Caco-2 (cell line): ENCODE results near the gene HAUS7. TPM values are rescaled to one million over a fixed set of nuclear protein-coding genes. Genes with fewer than 3 reads are reported as not detected.
A peak's percentile ranks its signal among the peaks of the same experiment; 100 is the strongest.

Source experiments
- BruUV-seq: library from RNA; stranded (reverse); fragments of 400-500 nt; replicated peaks from 2 replicates; lab custom pipeline; 2021; lab: Mats Ljungman, UMichigan
- CTCF ChIA-PET: fragments of 300-600 bp; sonication (Branson Sonifier 250); formaldehyde crosslinking; loops from one replicate; lab custom pipeline; 2022; ENCODE audit warnings: antibody characterized with exemption; lab: Charles Lee
- POLR2A ChIA-PET: fragments of 300-600 bp; sonication (Branson Sonifier 250); formaldehyde crosslinking; loops from one replicate; lab custom pipeline; 2022; ENCODE audit warnings: antibody characterized with exemption; lab: Charles Lee
- DNase-seq, 2 experiments: peaks; one replicate each; pipeline versions ENCODE4 v3.0.0 to v3.0.0-alpha.2; 2020 to 2022
- H3K27me3 ChIP-seq: replicated peaks from 2 replicates; pipeline ENCODE4 v1.6.0; 2011; ENCODE audit warnings: low read length; ENCODE audit not compliant: control insufficient read depth, insufficient read depth
- H3K36me3 ChIP-seq: 2 replicates; pipeline ENCODE4 v1.5.1; 2011; ENCODE audit warnings: low read length; ENCODE audit not compliant: control insufficient read depth, insufficient read depth
- H3K4me1 ChIP-seq: fragments of 250-450 bp; sonication (Bioruptor Pico); 2 replicates; pipeline ENCODE4 v1.5.1; 2020; ENCODE audit warnings: mild to moderate bottlenecking
- H3K4me3 ChIP-seq: 2 replicates; pipeline ENCODE4 v1.5.1; 2011; ENCODE audit warnings: low read depth, mild to moderate bottlenecking, control low read depth, low read length
- H3K9me3 ChIP-seq: fragments of 250-450 bp; sonication (Bioruptor Pico); 2 replicates; pipeline ENCODE4 v1.5.1; 2020; ENCODE audit warnings: mild to moderate bottlenecking, moderate library complexity
- H3K27ac Mint-ChIP-seq: one replicate; pipeline ENCODE4 v1.8.0; 2022; ENCODE audit warnings: mixed read lengths; ENCODE audit not compliant: unreplicated experiment
- H3K27me3 Mint-ChIP-seq: one replicate; pipeline ENCODE4 v1.8.0; 2022; ENCODE audit warnings: mixed read lengths; ENCODE audit not compliant: insufficient read depth, unreplicated experiment
- H3K36me3 Mint-ChIP-seq: one replicate; pipeline ENCODE4 v1.8.0; 2022; ENCODE audit warnings: mild to moderate bottlenecking, mixed read lengths; ENCODE audit not compliant: insufficient read depth, unreplicated experiment
- H3K4me1 Mint-ChIP-seq: one replicate; pipeline ENCODE4 v1.8.0; 2022; ENCODE audit warnings: low read depth, mixed read lengths; ENCODE audit not compliant: unreplicated experiment
- H3K4me3 Mint-ChIP-seq: one replicate; pipeline ENCODE4 v1.8.0; 2022; ENCODE audit warnings: mild to moderate bottlenecking, moderate library complexity, mixed read lengths; ENCODE audit not compliant: unreplicated experiment
- H3K9me3 Mint-ChIP-seq: one replicate; pipeline ENCODE4 v1.8.0; 2022; ENCODE audit warnings: mixed read lengths; ENCODE audit not compliant: unreplicated experiment
- intact Hi-C: fragments of 100-400 bp; cut with micrococcal nuclease; formaldehyde crosslinking; loops from one replicate; pipeline ENCODE4 v1.10.0; 2022; ENCODE audit not compliant: unreplicated experiment
- total RNA-seq: library from RNA; stranded (reverse); gene quantifications from 2 replicates; pipeline ENCODE4 v1.2.3, GENCODE V29; 2022
- TF ChIP-seq, protein P1 (sequence below), 2 experiments: fragments of 200-600 bp in 1 of 2; IDR thresholded peaks; 1 replicate in 1 of 2; 2 replicates in 1 of 2; pipeline versions ENCODE4 v1.5.1 to v1.8.0; 2011 to 2022; ENCODE audit warnings: antibody characterized with exemption in 1 of 2, control low read depth in 1 of 2, inconsistent platforms in 1 of 2, low read depth in 1 of 2, low read length in 1 of 2, mild to moderate bottlenecking in 1 of 2, moderate library complexity in 1 of 2; ENCODE audit not compliant: insufficient read depth in 1 of 2, severe bottlenecking in 1 of 2, unreplicated experiment in 1 of 2

HAUS7 gene
- total RNA-seq, 1 experiment from 2014 or later, result 34.0 TPM

DNA sequence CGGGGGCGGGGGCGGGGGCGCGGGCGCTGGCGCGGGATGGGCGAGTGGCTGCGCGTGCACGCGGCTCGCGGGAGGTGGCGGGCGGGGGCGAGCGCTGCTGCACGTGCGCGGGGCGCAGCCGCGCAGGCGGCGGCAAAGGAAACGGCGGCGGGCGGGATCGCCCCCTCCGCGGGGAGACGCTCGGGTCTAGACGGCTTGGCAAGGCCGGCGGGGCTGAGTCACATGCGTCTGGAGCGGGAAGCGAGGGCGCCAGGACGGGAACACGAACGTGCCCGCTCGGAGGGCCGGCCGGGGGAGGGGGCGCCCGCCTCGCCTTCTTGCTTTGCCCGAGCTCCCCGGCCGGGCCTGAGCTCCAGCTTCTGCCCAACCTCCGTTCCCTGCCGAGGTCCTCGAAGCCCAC lies 4.3 kb upstream of the HAUS7 start:
- Histone ChIP-seq H3K4me1 (peaks cover 29% of the 10 kb centered on the region), H3K36me3 (no peaks in the 10 kb centered on the region), H3K4me3 (peak overlapping the region; percentile 31), H3K27me3 (no peaks in the 10 kb centered on the region), H3K9me3 (no peaks in the 10 kb centered on the region)
- no peaks in the 10 kb centered on the region for H3K27me3 Mint-ChIP-seq
- ChIA-PET CTCF (interaction anchor here (1.0 kb wide), 1 partner anchor 14 kb away, joined by 3 read pairs; no protein-coding TSS in a partner anchor), POLR2A (no interaction called here)
- H3K9me3 Mint-ChIP-seq, result no peaks in the 10 kb centered on the region
- DNase-seq, result peak; percentile 58 to 61
- H3K27ac Mint-ChIP-seq, result no peak overlapping the region
- intact Hi-C loops, result loop anchor here (1.0 to 5.0 kb wide), 2 partner anchors 14 to 423 kb away; no protein-coding TSS in a partner anchor
- peak overlapping the region; percentile 58 for H3K4me3 Mint-ChIP-seq
- H3K36me3 Mint-ChIP-seq, result no peaks in the 10 kb centered on the region
- TF ChIP-seq, protein P1, sequence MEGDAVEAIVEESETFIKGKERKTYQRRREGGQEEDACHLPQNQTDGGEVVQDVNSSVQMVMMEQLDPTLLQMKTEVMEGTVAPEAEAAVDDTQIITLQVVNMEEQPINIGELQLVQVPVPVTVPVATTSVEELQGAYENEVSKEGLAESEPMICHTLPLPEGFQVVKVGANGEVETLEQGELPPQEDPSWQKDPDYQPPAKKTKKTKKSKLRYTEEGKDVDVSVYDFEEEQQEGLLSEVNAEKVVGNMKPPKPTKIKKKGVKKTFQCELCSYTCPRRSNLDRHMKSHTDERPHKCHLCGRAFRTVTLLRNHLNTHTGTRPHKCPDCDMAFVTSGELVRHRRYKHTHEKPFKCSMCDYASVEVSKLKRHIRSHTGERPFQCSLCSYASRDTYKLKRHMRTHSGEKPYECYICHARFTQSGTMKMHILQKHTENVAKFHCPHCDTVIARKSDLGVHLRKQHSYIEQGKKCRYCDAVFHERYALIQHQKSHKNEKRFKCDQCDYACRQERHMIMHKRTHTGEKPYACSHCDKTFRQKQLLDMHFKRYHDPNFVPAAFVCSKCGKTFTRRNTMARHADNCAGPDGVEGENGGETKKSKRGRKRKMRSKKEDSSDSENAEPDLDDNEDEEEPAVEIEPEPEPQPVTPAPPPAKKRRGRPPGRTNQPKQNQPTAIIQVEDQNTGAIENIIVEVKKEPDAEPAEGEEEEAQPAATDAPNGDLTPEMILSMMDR (IDR thresholded peaks at IDR 0.05; ENCODE audit: insufficient read depth in 1 of 2, low read depth in 1 of 2, low read length in 1 of 2, severe bottlenecking in 1 of 2, unreplicated experiment in 1 of 2), result no peak
- H3K4me1 Mint-ChIP-seq, result no peaks in the 10 kb centered on the region
- no TSS peak for BruUV-seq

DNA sequence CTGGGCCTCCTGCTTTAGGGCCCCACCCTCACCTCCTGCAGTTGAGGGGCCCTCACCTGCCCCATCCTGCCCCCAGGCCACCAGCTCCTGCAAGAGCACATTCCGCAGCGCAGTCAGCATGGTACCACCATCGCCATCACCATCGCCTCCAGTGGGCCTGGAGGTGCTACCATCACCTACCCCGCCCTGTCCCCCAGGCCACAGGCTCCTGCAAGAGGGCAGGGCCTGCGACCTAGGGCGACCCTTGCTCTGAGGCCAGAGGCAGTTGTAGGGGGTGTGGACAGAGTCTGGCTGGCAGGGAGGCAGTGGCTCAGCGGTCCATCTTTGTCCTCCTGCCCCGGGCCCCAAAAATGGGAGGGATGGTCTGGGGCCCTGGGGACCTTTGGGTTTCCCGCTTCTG lies 3.9 kb upstream of the HAUS7 start:
- H3K4me1 ChIP-seq, result peaks cover 29% of the 10 kb centered on the region
- TF ChIP-seq, protein P1 (IDR thresholded peaks at IDR 0.05; ENCODE audit: insufficient read depth in 1 of 2, low read depth in 1 of 2, low read length in 1 of 2, severe bottlenecking in 1 of 2, unreplicated experiment in 1 of 2), result no peak
- DNase-seq, result peak; percentile 45 to 70
- CTCF ChIA-PET, result interaction anchor here (0.8 to 1.0 kb wide), 2 partner anchors 15 to 32 kb away, joined by 3 to 6 read pairs; no protein-coding TSS in a partner anchor
- no peaks in the 10 kb centered on the region for H3K4me1 Mint-ChIP-seq
- H3K9me3 ChIP-seq, result no peaks in the 10 kb centered on the region
- H3K27me3 ChIP-seq, result no peaks in the 10 kb centered on the region
- H3K4me3 ChIP-seq, result no peak overlapping the region
- H3K36me3 Mint-ChIP-seq, result no peaks in the 10 kb centered on the region
- BruUV-seq, result no TSS peak
- no peaks in the 10 kb centered on the region for H3K9me3 Mint-ChIP-seq
- H3K27ac Mint-ChIP-seq, result no peak overlapping the region
- no peaks in the 10 kb centered on the region for H3K27me3 Mint-ChIP-seq
- intact Hi-C loops, result loop anchor here (1.0 to 5.0 kb wide), 2 partner anchors 14 to 423 kb away; no protein-coding TSS in a partner anchor
- H3K36me3 ChIP-seq, result no peaks in the 10 kb centered on the region
- peak overlapping the region; percentile 37 for H3K4me3 Mint-ChIP-seq
- POLR2A ChIA-PET, result no interaction called here

DNA sequence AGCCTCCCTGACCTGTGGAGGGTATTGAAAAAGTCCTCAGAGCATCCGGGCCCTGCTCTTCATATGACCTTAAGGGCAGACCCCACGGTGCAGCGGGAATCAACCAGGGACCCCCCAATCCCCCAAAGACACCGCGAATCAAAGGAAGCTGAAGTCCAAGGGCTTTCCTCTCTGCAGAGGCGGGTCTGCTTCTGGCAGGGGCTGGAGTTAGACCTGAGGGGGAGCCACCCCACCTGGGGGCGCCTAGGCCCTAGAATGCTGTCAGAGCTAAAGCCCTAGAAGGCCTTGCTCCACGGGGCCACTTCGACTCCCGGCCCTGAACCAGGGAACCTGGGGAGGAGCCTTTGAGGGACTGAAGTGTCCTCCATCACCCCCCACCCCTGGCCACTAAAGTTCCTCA lies 2.8 kb upstream of the HAUS7 start:
- no peaks in the 10 kb centered on the region for H3K4me1 Mint-ChIP-seq
- H3K9me3 ChIP-seq, result no peaks in the 10 kb centered on the region
- H3K9me3 Mint-ChIP-seq, result no peaks in the 10 kb centered on the region
- TF ChIP-seq, protein P1 (IDR thresholded peaks at IDR 0.05; ENCODE audit: insufficient read depth in 1 of 2, low read depth in 1 of 2, low read length in 1 of 2, severe bottlenecking in 1 of 2, unreplicated experiment in 1 of 2), result no peak
- POLR2A ChIA-PET, result no interaction called here
- intact Hi-C loops, result loop anchor here (5.0 kb wide), 1 partner anchor 424 kb away; no protein-coding TSS in a partner anchor
- H3K27ac Mint-ChIP-seq, result no peak overlapping the region
- no peak overlapping the region for H3K4me3 ChIP-seq
- no TSS peak for BruUV-seq
- no peak overlapping the region for H3K4me3 Mint-ChIP-seq
- peaks cover 29% of the 10 kb centered on the region for H3K4me1 ChIP-seq
- no peak for DNase-seq
- CTCF ChIA-PET, result interaction anchor here (0.8 to 1.2 kb wide), 2 partner anchors 12 to 33 kb away, joined by 4 to 6 read pairs; no protein-coding TSS in a partner anchor
- H3K27me3 ChIP-seq, result no peaks in the 10 kb centered on the region
- no peaks in the 10 kb centered on the region for H3K36me3 Mint-ChIP-seq
- H3K27me3 Mint-ChIP-seq, result no peaks in the 10 kb centered on the region
- no peaks in the 10 kb centered on the region for H3K36me3 ChIP-seq
